Type B pancreatic cell (in vitro differentiated cells): ENCODE data around the gene PGR. TPM values are rescaled to one million over a fixed set of nuclear protein-coding genes. Genes with fewer than 3 reads are reported as not detected.

ENCODE experiments used
- DNase-seq: peaks from one replicate; pipeline ENCODE4 v3.0.0; 2021; ENCODE audit warnings: mixed read lengths; ENCODE audit not compliant: unreplicated experiment; ENCODE audit errors: extremely low spot score
- H3K27ac Mint-ChIP-seq: 2 replicates; pipeline ENCODE4 v1.8.0; 2021; ENCODE audit warnings: mild to moderate bottlenecking, mixed read lengths
- H3K27me3 Mint-ChIP-seq: 2 replicates; pipeline ENCODE4 v1.8.0; 2021; ENCODE audit warnings: mixed read lengths
- H3K36me3 Mint-ChIP-seq: 2 replicates; pipeline ENCODE4 v1.8.0; 2021; ENCODE audit warnings: mixed read lengths
- H3K4me1 Mint-ChIP-seq: one replicate; pipeline ENCODE4 v1.8.0; 2021; ENCODE audit warnings: mixed read lengths; ENCODE audit not compliant: unreplicated experiment
- H3K4me3 Mint-ChIP-seq: 2 replicates; pipeline ENCODE4 v1.8.0; 2021; ENCODE audit warnings: mild to moderate bottlenecking, mixed read lengths
- H3K9me3 Mint-ChIP-seq: 2 replicates; pipeline ENCODE4 v1.8.0; 2021; ENCODE audit warnings: mixed read lengths
- total RNA-seq: library from RNA; stranded (reverse); gene quantifications from 2 replicates; pipeline ENCODE4 v1.2.1, GENCODE V29; 2021; ENCODE audit warnings: low replicate concordance
- TF ChIP-seq, protein P1 (sequence below): fragments of 200-600 bp; sonication (generic); conservative IDR thresholded peaks from 2 replicates; pipeline ENCODE4 v1.5.0; 2021; ENCODE audit warnings: antibody characterized with exemption, mild to moderate bottlenecking

The PGR gene
- total RNA-seq, 1 donor from 2014 or later = 0.29 TPM

DNA sequence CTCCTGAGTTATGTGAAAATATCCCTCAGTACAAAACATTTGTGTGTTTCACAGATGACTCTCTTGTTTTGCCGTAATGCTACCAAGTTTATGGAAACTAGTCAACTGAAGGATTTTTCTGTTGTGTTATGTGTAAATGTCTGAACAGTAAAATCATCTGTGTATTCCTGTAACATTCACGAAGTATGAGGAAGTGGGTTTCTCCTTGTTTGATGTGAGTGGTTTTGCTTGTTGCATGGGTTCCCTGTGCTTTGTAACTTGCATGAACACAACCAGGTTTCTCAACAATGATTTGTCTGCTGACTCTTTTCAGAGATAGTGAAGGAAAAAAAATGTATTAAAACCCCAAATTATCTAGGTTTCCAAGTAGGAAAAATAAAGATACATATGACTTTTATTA, 138.1 kb downstream of the PGR start:
- no peak overlapping the region for H3K4me3 Mint-ChIP-seq
- no peaks in the 10 kb centered on the region for H3K27me3 Mint-ChIP-seq
- no peaks in the 10 kb centered on the region for H3K9me3 Mint-ChIP-seq
- DNase-seq = no peak
- H3K27ac Mint-ChIP-seq = no peak overlapping the region
- no peaks in the 10 kb centered on the region for H3K4me1 Mint-ChIP-seq
- TF ChIP-seq, protein P1, sequence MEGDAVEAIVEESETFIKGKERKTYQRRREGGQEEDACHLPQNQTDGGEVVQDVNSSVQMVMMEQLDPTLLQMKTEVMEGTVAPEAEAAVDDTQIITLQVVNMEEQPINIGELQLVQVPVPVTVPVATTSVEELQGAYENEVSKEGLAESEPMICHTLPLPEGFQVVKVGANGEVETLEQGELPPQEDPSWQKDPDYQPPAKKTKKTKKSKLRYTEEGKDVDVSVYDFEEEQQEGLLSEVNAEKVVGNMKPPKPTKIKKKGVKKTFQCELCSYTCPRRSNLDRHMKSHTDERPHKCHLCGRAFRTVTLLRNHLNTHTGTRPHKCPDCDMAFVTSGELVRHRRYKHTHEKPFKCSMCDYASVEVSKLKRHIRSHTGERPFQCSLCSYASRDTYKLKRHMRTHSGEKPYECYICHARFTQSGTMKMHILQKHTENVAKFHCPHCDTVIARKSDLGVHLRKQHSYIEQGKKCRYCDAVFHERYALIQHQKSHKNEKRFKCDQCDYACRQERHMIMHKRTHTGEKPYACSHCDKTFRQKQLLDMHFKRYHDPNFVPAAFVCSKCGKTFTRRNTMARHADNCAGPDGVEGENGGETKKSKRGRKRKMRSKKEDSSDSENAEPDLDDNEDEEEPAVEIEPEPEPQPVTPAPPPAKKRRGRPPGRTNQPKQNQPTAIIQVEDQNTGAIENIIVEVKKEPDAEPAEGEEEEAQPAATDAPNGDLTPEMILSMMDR = no peak
- H3K36me3 Mint-ChIP-seq = peaks cover 6% of the 10 kb centered on the region

DNA sequence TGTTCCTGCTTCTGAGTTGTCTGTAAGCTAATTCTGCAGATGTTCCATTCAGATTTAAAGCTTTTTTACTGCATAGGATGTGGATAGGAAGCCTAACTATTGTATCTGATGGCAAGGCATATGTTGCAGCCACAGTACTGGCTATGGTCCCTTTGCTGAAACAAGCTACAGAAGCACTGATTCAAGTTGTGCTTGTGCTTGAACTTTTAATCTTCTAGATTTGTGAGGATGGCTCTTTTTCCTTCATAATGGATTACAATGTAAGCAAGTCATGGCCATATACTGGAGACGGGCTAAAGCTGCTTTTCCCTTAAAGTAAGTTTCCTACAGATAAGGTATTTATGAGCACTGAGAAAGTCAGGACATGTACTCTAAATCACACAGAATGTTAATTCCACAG, 138.7 kb downstream of the PGR start:
- Mint-ChIP-seq H3K4me3 (no peak overlapping the region), H3K27ac (no peak overlapping the region), H3K27me3 (no peaks in the 10 kb centered on the region), H3K36me3 (peaks cover 6% of the 10 kb centered on the region), H3K4me1 (no peaks in the 10 kb centered on the region), H3K9me3 (no peaks in the 10 kb centered on the region)
- TF ChIP-seq, protein P1 = no peak
- DNase-seq = no peak

- Mint-ChIP-seq H3K27me3 (no peaks in the 10 kb centered on the region), H3K36me3 (peaks cover 6% of the 10 kb centered on the region), H3K4me3 (no peak overlapping the region), H3K27ac (no peak overlapping the region), H3K4me1 (no peaks in the 10 kb centered on the region), H3K9me3 (no peaks in the 10 kb centered on the region)
- TF ChIP-seq, protein P1 = no peak
- no peak for DNase-seq
Measured at GRCh38 chr11:100984668-100985067, 144.9 kb downstream of the PGR start.

DNA sequence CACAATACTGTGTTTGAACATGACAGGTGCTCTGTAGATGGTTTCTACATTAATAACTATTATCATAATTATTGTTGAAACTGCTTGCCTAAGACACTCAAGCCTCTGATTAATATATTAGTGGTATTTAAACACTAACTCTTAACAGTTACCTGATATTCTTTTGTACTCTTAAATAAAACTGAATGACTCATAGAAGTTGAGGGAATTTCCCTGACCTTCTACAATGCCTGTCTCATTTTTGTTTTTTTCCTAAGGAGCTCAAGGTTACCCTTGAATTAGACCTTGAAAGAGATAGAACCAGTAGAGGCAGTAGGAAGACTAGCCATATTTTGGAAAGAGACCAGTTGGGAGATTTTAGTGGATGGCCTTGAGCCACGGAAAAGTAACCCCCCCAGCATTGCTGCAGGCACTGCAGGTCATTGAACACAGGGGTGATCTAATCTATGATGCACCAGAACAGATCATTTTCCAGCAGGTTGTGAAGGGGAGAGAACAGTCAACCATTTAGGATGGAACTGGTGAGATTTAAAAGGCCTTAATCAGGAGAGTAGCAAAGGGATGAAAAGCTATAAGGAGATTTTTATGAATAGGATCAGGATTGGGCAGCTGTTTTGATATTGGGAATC, 148.3 kb downstream of the PGR start:
- H3K36me3 Mint-ChIP-seq = peaks cover 8% of the 10 kb centered on the region
- H3K9me3 Mint-ChIP-seq = no peaks in the 10 kb centered on the region
- TF ChIP-seq, protein P1 = no peak
- DNase-seq = no peak
- no peak overlapping the region for H3K27ac Mint-ChIP-seq
- no peak overlapping the region for H3K4me3 Mint-ChIP-seq
- no peaks in the 10 kb centered on the region for H3K27me3 Mint-ChIP-seq
- H3K4me1 Mint-ChIP-seq = no peaks in the 10 kb centered on the region

DNA sequence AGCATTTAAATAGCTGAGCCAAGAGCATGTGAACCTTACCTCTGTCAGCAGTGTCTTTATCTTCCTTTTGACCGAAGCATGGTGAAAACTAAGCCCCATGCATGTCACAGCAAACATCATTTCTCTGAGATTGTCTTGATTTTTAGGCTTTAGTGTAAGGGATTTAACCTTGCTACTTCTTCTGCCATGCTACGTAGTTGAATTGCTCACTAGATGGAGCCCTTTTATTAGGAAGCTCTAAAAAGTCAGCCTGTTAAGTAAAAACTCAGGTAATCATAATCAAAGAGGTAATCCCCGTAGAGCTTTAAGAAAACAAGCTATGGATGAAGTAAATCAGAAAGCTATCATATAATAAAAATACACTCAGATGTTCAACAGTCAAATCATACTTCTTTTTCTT, 149.5 kb downstream of the PGR start:
- no peak for DNase-seq
- peaks cover 8% of the 10 kb centered on the region for H3K36me3 Mint-ChIP-seq
- H3K4me1 Mint-ChIP-seq = no peaks in the 10 kb centered on the region
- no peak overlapping the region for H3K27ac Mint-ChIP-seq
- no peak overlapping the region for H3K4me3 Mint-ChIP-seq
- no peaks in the 10 kb centered on the region for H3K9me3 Mint-ChIP-seq
- no peaks in the 10 kb centered on the region for H3K27me3 Mint-ChIP-seq
- TF ChIP-seq, protein P1 = peak; percentile 49
